ENCODE measurements around the gene CERS4.

DNA sequence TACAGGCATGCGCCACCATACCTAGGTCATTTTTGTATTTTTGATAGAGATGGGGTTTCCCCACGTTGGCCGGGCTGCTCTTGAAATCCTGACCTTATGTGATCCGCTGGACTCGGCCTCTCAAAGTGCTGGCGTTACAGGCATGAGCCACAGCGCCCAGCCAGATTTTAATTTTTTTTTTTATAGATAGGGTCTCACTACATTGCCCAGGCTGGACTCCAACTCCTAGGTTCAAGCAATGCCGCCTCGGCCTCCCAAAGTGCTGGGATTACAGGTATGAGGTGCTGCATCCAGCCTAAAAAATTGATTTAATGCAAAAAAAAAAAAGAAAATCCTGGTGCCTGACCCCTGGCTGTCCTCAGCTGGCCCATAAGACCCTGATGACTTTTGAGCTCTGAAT lies 24.9 kb upstream of the CERS4 start:
- TF ChIP-seq, protein P1, sequence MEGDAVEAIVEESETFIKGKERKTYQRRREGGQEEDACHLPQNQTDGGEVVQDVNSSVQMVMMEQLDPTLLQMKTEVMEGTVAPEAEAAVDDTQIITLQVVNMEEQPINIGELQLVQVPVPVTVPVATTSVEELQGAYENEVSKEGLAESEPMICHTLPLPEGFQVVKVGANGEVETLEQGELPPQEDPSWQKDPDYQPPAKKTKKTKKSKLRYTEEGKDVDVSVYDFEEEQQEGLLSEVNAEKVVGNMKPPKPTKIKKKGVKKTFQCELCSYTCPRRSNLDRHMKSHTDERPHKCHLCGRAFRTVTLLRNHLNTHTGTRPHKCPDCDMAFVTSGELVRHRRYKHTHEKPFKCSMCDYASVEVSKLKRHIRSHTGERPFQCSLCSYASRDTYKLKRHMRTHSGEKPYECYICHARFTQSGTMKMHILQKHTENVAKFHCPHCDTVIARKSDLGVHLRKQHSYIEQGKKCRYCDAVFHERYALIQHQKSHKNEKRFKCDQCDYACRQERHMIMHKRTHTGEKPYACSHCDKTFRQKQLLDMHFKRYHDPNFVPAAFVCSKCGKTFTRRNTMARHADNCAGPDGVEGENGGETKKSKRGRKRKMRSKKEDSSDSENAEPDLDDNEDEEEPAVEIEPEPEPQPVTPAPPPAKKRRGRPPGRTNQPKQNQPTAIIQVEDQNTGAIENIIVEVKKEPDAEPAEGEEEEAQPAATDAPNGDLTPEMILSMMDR (IDR thresholded peaks at IDR 0.05), result no peak
- TF ChIP-seq SIN3A (IDR thresholded peaks at IDR 0.05; ENCODE audit: borderline replicate concordance, insufficient read depth, low read depth, low read length), result no peak
